ENCODE results near the gene MED25.

The MED25 gene

GRCh38 chr19:49884760-49885159 lies 66.7 kb downstream of the MED25 start:
- no peak overlapping the region for H3K4me3 ChIP-seq (ENCODE audit: low read length, poor library complexity, severe bottlenecking)
- no peak overlapping the region for H3K9ac ChIP-seq (ENCODE audit: low read depth, low read length, poor library complexity, severe bottlenecking)
- H3K9me2 ChIP-seq (replicated peaks; ENCODE audit: low read depth, low read length) = no peaks in the 10 kb centered on the region
- H3K27me3 ChIP-seq (ENCODE audit: insufficient read depth, low read length, poor library complexity, severe bottlenecking) = no peaks in the 10 kb centered on the region
- no peak overlapping the region for H2AFZ ChIP-seq (ENCODE audit: low read length)
- H3K9me3 ChIP-seq (ENCODE audit: insufficient read depth, low read depth, low read length) = no peaks in the 10 kb centered on the region
- no peaks in the 10 kb centered on the region for H3K4me1 ChIP-seq (ENCODE audit: insufficient read depth, low read length, poor library complexity, severe bottlenecking)
- H3K36me3 ChIP-seq (ENCODE audit: insufficient read depth, low read length) = peaks cover 17% of the 10 kb centered on the region; the same call in 1 of the 2 replicates
- no peaks in the 10 kb centered on the region for H3F3A ChIP-seq (ENCODE audit: low read depth)
- H3K4me2 ChIP-seq (ENCODE audit: low read depth, low read length, poor library complexity, severe bottlenecking) = no peak overlapping the region
- H3K79me2 ChIP-seq (ENCODE audit: insufficient read depth, low read length) = no peaks in the 10 kb centered on the region
- no peaks in the 10 kb centered on the region for H4K20me1 ChIP-seq (ENCODE audit: insufficient read depth, low read length, poor library complexity, severe bottlenecking)
- TF ChIP-seq EZH2phosphoT487 (IDR thresholded peaks at IDR 0.05; ENCODE audit: borderline replicate concordance) = no peak
- no peak for TF ChIP-seq CTCF (conservative IDR thresholded peaks at IDR 0.05; ENCODE audit: low read length)

Measured in Loucy (cell line).